Mesenchymal stem cell (in vitro differentiated cells and primary cell): ENCODE results near the gene WDFY2.
A peak's percentile ranks its signal among the peaks of the same experiment; 100 is the strongest.

ENCODE experiments used
- DNase-seq: peaks from one replicate; pipeline ENCODE4 v3.0.0-alpha.2; 2013
- H2AFZ ChIP-seq: one replicate; pipeline ENCODE4 v1.6.1; 2013; ENCODE audit warnings: low read depth, mild to moderate bottlenecking, control low read depth, inconsistent platforms, low read length, moderate library complexity
- H2AK5ac ChIP-seq: 2 replicates; pipeline ENCODE4 v1.6.1; 2013; ENCODE audit warnings: low read length, moderate library complexity, mild to moderate bottlenecking, inconsistent platforms; ENCODE audit not compliant: severe bottlenecking
- H2BK120ac ChIP-seq: one replicate; pipeline ENCODE4 v1.6.1; 2013; ENCODE audit warnings: low read depth, mild to moderate bottlenecking, inconsistent platforms, low read length, moderate library complexity
- H2BK12ac ChIP-seq, 2 experiments: one replicate each; pipeline ENCODE4 v1.6.1; 2013; ENCODE audit warnings: inconsistent platforms in 2 of 2, low read length in 2 of 2, mild to moderate bottlenecking in 2 of 2, moderate library complexity in 2 of 2, control low read depth in 1 of 2
- H2BK15ac ChIP-seq: one replicate; pipeline ENCODE4 v1.6.1; 2013; ENCODE audit warnings: mild to moderate bottlenecking, low read depth, inconsistent platforms; ENCODE audit not compliant: poor library complexity, severe bottlenecking
- H2BK5ac ChIP-seq: 2 replicates; pipeline ENCODE4 v1.6.1; 2013; ENCODE audit warnings: low read depth, mild to moderate bottlenecking, low read length, control low read depth, inconsistent platforms; ENCODE audit not compliant: poor library complexity, severe bottlenecking
- H3K14ac ChIP-seq, 2 experiments: one replicate each; pipeline ENCODE4 v1.6.1; 2013; ENCODE audit warnings: inconsistent platforms in 2 of 2, low read length in 2 of 2, control low read depth in 1 of 2, mild to moderate bottlenecking in 1 of 2, moderate library complexity in 1 of 2
- H3K18ac ChIP-seq, 2 experiments: one replicate each; pipeline ENCODE4 v1.6.1; 2013; ENCODE audit warnings: inconsistent platforms in 2 of 2, low read length in 2 of 2, control low read depth in 1 of 2, low read depth in 1 of 2, mild to moderate bottlenecking in 1 of 2
- H3K23ac ChIP-seq, 2 experiments: one replicate each; pipeline ENCODE4 v1.6.1; 2013; ENCODE audit warnings: inconsistent platforms in 2 of 2, low read length in 2 of 2, mild to moderate bottlenecking in 2 of 2, moderate library complexity in 2 of 2, control low read depth in 1 of 2
- H3K27ac ChIP-seq: 2 replicates; pipeline ENCODE4 v1.5.1; 2013; ENCODE audit warnings: mild to moderate bottlenecking, moderate library complexity, low read length, control low read depth, inconsistent platforms; ENCODE audit not compliant: poor library complexity, severe bottlenecking
- H3K27me3 ChIP-seq, 2 experiments: 2 replicates each; pipeline versions ENCODE4 v1.6.1 to v1.7.0; 2013; ENCODE audit warnings: low read length in 2 of 2, mild to moderate bottlenecking in 2 of 2, moderate library complexity in 2 of 2, control low read depth in 1 of 2, inconsistent platforms in 1 of 2; ENCODE audit not compliant: control insufficient read depth in 1 of 2, insufficient read depth in 1 of 2
- H3K36me3 ChIP-seq, 2 experiments: 2 replicates each; pipeline versions ENCODE4 v1.6.1 to v1.7.0; 2013; ENCODE audit warnings: low read length in 2 of 2, control low read depth in 1 of 2, inconsistent platforms in 1 of 2, low read depth in 1 of 2, mild to moderate bottlenecking in 1 of 2; ENCODE audit not compliant: insufficient read depth in 2 of 2, control insufficient read depth in 1 of 2
- H3K4ac ChIP-seq, 2 experiments: one replicate each; pipeline ENCODE4 v1.6.1; 2013; ENCODE audit warnings: inconsistent platforms in 2 of 2, low read length in 2 of 2, mild to moderate bottlenecking in 2 of 2, moderate library complexity in 2 of 2, control low read depth in 1 of 2, low read depth in 1 of 2
- H3K4me1 ChIP-seq: 2 replicates; pipeline ENCODE4 v1.6.1; 2013; ENCODE audit warnings: low read depth, low read length, control low read depth; ENCODE audit not compliant: control insufficient read depth, insufficient read depth
- H3K4me2 ChIP-seq: 2 replicates; pipeline ENCODE4 v1.6.1; 2013; ENCODE audit warnings: low read length, mild to moderate bottlenecking, inconsistent platforms; ENCODE audit not compliant: poor library complexity, severe bottlenecking
- H3K4me3 ChIP-seq, 2 experiments: 2 replicates each; pipeline versions ENCODE4 v1.5.1 to v1.7.0; 2013; ENCODE audit warnings: low read length in 2 of 2, mild to moderate bottlenecking in 2 of 2, control low read depth in 1 of 2, low read depth in 1 of 2; ENCODE audit not compliant: insufficient read depth in 1 of 2
- H3K79me1 ChIP-seq: replicated peaks from 2 replicates; pipeline ENCODE4 v1.6.1; 2013; ENCODE audit warnings: mild to moderate bottlenecking, control low read depth, low read length, inconsistent platforms; ENCODE audit not compliant: poor library complexity, severe bottlenecking
- H3K9ac ChIP-seq: 2 replicates; pipeline ENCODE4 v1.7.0; 2013; ENCODE audit warnings: mild to moderate bottlenecking, low read length, moderate library complexity
- H3K9me3 ChIP-seq: 2 replicates; pipeline ENCODE4 v1.7.0; 2013; ENCODE audit warnings: mild to moderate bottlenecking, low read length; ENCODE audit not compliant: control insufficient read depth
- H4K8ac ChIP-seq: one replicate; pipeline ENCODE4 v1.6.1; 2013; ENCODE audit warnings: inconsistent platforms, mild to moderate bottlenecking, low read length, moderate library complexity
- H4K91ac ChIP-seq: one replicate; pipeline ENCODE4 v1.6.1; 2013; ENCODE audit warnings: mild to moderate bottlenecking, low read length, inconsistent platforms
- WGBS: methylation state at CpG from one replicate; pipeline ENCODE4 v1.1.7; 2013; ENCODE audit warnings: mixed read lengths; 5-methylcytosine and 5-hydroxymethylcytosine counted together

The WDFY2 gene

DNA sequence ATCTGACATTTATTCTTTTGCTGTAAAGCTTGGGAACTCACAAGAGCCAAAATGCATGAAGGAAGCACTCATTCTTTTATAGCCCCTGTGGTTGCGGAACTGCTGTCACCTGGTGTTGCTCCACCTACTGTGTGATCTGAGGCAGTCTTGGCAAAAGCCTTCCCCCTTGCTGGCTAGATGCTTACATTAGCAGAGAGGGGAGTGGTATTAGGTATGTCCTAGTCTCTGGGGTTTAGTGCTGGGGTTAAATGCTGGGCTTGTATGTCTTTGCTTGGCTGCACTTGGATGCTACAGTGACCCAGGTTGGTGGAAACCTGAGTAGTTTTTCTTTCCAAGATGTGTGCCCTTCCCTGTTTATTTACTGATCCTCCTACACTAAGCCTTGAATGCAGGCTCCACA, 99.3 kb downstream of the WDFY2 start:
- peaks cover 34% of the 10 kb centered on the region for H3K79me1 ChIP-seq
- H2BK15ac ChIP-seq, result no peak overlapping the region
- no peak overlapping the region for H3K9ac ChIP-seq
- H3K23ac ChIP-seq, result peak overlapping the region in 1 of 2 experiments; percentile 72
- no peak overlapping the region for H3K27ac ChIP-seq
- 100% methylated on average over 1 of the region's 1 CpG for WGBS
- H3K14ac ChIP-seq, result no peak overlapping the region
- H4K8ac ChIP-seq, result no peak overlapping the region
- no peak overlapping the region for H4K91ac ChIP-seq
- peaks cover 3% of the 10 kb centered on the region for H3K4me1 ChIP-seq
- no peak overlapping the region for H2AFZ ChIP-seq
- DNase-seq, result no peak
- H3K18ac ChIP-seq, result no peak overlapping the region
- no peak overlapping the region for H3K4me3 ChIP-seq
- H2BK5ac ChIP-seq, result no peak overlapping the region
- H2AK5ac ChIP-seq, result no peak overlapping the region
- H3K4ac ChIP-seq, result no peak overlapping the region
- H3K36me3 ChIP-seq, result peaks cover 5 to 8% of the 10 kb centered on the region in 2 experiments
- no peaks in the 10 kb centered on the region for H3K9me3 ChIP-seq
- no peak overlapping the region for H2BK12ac ChIP-seq
- no peaks in the 10 kb centered on the region for H3K27me3 ChIP-seq
- H3K4me2 ChIP-seq, result no peak overlapping the region
- H2BK120ac ChIP-seq, result no peak overlapping the region

DNA sequence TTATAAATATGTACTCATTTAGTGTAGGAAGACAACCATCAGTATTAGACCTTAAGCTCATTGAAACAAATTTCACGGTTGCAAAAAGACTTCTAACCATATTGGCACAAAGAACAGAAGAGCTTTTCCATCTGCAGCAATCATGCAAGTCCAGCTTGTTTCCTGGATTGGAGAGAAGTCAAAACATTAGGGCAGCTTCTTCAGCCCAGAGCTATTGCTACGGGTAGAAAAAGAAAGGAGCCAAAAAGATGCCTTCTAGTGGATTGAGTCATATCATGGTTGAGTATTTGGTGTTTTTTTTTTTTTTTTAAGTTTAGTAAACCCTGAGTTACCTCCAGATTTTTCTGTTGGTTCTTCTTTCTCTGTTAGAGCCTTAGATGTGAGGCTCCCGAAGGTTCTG, 99.8 kb downstream of the WDFY2 start:
- Histone ChIP-seq H3K23ac (no peak overlapping the region), H3K36me3 (peaks cover 5 to 8% of the 10 kb centered on the region in 2 experiments), H3K9ac (no peak overlapping the region), H3K18ac (no peak overlapping the region), H3K14ac (no peak overlapping the region), H2BK15ac (no peak overlapping the region), H2BK12ac (no peak overlapping the region), H3K9me3 (no peaks in the 10 kb centered on the region), H3K27ac (no peak overlapping the region), H2BK120ac (no peak overlapping the region), H3K27me3 (no peaks in the 10 kb centered on the region), H3K79me1 (peaks cover 35% of the 10 kb centered on the region), H2AK5ac (no peak overlapping the region), H3K4ac (no peak overlapping the region), H4K8ac (no peak overlapping the region), H3K4me1 (peaks cover 3% of the 10 kb centered on the region), H3K4me3 (no peak overlapping the region), H2BK5ac (no peak overlapping the region), H4K91ac (no peak overlapping the region), H3K4me2 (no peak overlapping the region), H2AFZ (no peak overlapping the region)
- no peak for DNase-seq
- WGBS, result 96% methylated on average over 3 of the region's 3 CpGs

DNA sequence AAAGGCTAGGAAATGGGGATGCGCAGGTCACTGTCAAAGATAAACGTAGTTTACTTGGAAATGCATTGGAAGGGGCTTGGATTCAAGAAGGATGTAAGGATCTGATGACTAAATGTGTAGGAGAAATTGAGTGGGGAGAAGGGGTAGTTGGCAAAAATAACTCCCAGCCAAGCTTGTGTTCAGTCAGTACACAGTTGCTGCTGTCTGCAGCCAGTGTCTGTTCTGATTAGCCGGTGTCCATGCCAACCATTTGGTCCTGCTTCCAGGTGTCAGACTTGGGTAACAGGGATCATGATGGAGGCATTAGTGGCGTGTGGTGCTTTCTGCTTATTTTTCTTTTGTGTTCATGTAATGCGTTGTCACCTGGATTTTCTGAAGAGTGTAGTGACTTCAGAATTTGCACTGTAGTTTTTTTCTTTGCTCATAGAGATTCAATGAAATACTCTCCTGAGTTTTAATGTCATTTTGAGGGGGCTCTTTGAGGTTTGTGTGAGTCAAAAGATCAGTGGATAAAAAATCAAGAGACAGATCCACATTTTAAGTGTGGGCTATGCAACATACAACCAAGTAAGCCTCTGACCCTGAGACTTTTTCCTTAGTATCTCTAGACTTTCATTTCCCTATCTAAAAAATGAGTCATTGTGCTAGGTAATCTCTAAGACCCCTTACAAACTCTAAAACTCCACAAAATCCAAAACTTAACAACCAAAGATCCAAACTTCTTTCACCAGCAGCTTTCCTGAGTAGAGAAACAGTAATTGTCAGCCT, 103.9 kb downstream of the WDFY2 start:
- WGBS, result 93% methylated on average over 5 of the region's 5 CpGs
- no peak overlapping the region for H2AK5ac ChIP-seq

DNA sequence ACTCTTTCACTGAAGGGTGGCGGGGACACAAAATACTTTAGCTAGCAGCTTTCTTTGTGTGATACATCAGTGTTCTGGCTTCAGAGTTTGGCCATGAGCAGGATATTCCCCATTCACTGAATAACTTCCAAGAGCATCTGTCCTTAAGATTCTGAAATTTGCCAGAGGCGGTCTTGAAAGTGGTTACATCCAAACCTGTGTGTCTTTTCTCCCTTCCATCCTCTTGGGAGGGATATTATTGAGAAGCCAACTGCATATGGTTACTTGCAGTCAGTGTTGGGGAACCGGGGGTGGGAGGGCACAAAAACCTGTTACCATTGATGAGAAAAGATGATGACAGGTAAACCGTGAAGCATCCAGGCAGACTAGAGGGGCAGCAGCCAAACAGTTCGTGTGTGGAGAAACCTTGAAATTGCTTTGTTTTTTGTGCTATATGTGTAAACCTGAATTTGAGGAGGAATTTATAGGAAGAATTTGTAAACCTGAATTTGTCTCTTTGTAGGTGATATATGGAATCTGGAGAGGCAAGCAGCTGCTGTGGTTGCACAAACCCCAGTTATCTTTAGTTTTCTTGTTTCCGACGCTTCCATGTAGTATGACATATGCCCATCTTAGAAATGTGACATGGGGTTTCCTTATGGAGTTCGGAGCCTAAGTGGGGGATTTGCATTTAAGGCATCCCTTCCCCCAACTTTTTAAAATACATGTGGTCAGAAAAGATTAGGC, 104.8 kb downstream of the WDFY2 start:
- Histone ChIP-seq H3K23ac (no peak overlapping the region), H2AK5ac (no peak overlapping the region), H3K4me3 (no peak overlapping the region), H2BK120ac (no peak overlapping the region), H3K9me3 (no peaks in the 10 kb centered on the region), H4K8ac (no peak overlapping the region), H4K91ac (no peak overlapping the region), H3K27ac (no peak overlapping the region), H3K79me1 (peaks cover 19% of the 10 kb centered on the region), H3K36me3 (no peaks in the 10 kb centered on the region), H2BK15ac (no peak overlapping the region), H3K4me2 (no peak overlapping the region), H3K14ac (no peak overlapping the region), H3K4ac (no peak overlapping the region), H2BK12ac (peak overlapping the region in 1 of 2 experiments; percentile 11), H3K27me3 (no peaks in the 10 kb centered on the region), H2AFZ (no peak overlapping the region), H3K9ac (no peak overlapping the region), H2BK5ac (peak overlapping the region; percentile 24), H3K4me1 (no peaks in the 10 kb centered on the region), H3K18ac (no peak overlapping the region)
- WGBS, result 97% methylated on average over 7 of the region's 8 CpGs
- no peak for DNase-seq

More for the DNA sequence above, 103.9 kb downstream of the WDFY2 start:
- Histone ChIP-seq H2AFZ (no peak overlapping the region), H2BK120ac (no peak overlapping the region), H4K91ac (no peak overlapping the region), H3K4me2 (no peak overlapping the region), H3K4ac (peak overlapping the region in 1 of 2 experiments; percentile 24), H3K18ac (peak overlapping the region in 1 of 2 experiments; percentile 11), H3K14ac (no peak overlapping the region), H4K8ac (no peak overlapping the region), H3K27ac (no peak overlapping the region), H3K27me3 (no peaks in the 10 kb centered on the region), H2BK12ac (no peak overlapping the region), H3K79me1 (peaks cover 25% of the 10 kb centered on the region), H2BK5ac (no peak overlapping the region), H3K4me1 (peaks cover 2% of the 10 kb centered on the region), H3K4me3 (no peak overlapping the region), H3K9me3 (no peaks in the 10 kb centered on the region), H3K36me3 (no peaks in the 10 kb centered on the region), H3K23ac (peak overlapping the region in 1 of 2 experiments; percentile 89), H3K9ac (no peak overlapping the region), H2BK15ac (no peak overlapping the region)
- DNase-seq, result no peak
